HPDE6-E6E7 (cell line): ENCODE data around the gene RALBP1.

Source experiments
- DNase-seq: peaks from one replicate; pipeline ENCODE4 v3.0.0; 2011; ENCODE audit warnings: missing footprints; ENCODE audit errors: extremely low spot score

The RALBP1 gene

DNA sequence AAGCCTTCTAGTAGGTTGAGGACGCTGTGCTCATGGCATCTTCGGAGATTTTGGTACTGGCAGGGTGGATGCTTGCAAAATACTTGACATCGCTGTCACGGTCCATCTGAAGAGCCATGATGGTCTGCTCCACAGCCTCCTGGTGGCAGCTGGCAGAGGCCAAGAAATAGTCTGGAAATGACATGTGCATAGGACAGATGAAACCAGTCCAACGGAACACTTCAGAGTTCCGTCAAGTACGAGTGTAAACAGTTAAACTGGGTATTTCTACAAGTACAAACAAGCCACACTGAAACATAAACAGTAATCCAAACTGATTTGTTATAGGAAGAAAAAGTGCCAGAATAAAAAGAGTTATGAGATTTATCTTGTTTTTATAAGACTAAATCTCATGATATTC, 72.5 kb downstream of the RALBP1 start:
- no peak for DNase-seq

DNA sequence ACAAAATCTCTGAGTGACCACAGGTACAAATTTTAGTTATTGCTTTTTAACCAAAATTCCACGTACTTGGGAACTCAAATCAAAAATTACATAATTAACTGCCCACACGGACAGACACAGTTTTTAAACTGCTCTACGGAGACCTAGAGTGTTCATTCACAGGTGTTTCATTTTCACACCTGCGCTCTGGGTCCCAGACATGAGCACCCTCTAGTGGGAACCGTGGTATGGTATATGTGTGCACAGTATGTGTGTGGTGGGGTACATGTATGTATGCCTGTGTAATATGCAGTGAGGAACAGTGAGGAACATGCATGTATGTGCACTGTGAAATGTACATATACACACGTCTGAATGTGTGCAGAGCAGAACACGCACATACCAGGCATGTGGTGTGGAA, 74.1 kb downstream of the RALBP1 start:
- no peak for DNase-seq

DNA sequence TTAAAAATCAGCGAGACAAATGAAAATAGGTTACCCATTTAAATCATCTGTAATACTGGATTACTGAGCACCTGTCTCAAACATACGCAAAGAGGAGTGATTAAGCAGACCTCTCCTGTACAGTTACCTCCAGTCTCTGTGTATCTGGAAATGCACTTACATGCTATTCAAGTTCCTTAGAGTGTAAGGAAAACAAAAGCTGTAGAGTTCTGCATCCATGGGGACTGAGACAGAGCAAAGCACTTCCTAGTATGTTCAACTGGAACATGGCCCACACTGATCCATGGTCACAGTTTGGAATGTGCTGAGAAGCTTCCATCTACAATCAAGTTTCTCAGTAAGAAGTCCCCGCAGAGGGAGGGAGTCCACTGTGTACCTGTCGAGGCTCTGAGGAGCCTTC, 75.1 kb downstream of the RALBP1 start:
- no peak for DNase-seq

DNA sequence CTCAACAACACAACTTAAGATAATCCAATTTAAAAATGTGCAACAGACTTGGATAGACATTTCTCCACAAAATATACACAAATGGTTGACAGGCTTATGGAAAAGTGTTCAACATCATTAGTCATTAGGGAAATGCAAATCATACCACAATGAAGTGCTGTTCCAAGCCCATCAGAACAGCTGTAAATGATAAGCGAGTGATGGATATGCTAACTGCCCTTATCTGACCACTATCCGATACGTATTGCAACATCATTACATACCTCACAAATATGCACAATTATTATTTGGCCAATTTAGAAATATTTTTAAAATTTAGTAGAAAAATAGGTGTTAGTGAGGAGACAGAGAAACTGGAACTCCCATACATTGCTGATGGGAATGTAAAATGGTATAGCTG, 76.9 kb downstream of the RALBP1 start:
- DNase-seq = no peak

DNA sequence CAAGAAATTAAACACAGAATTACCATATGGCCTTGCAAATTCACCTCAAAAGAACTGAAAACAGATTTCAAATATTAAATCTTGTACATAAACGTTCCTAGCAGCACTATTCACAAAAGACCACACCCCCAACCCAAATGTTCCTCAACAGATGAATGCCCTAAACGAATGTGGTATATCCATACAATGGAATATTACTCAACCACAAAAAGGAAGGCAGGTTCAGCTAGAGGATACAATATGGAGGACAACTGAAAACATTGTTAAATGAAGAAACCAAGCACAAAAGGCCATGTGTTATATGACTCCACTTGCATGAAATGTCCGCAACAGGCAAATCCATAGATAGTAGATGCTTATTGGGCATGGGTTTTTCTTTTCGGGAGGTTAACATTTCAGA, 77.3 kb downstream of the RALBP1 start:
- DNase-seq = no peak

DNA sequence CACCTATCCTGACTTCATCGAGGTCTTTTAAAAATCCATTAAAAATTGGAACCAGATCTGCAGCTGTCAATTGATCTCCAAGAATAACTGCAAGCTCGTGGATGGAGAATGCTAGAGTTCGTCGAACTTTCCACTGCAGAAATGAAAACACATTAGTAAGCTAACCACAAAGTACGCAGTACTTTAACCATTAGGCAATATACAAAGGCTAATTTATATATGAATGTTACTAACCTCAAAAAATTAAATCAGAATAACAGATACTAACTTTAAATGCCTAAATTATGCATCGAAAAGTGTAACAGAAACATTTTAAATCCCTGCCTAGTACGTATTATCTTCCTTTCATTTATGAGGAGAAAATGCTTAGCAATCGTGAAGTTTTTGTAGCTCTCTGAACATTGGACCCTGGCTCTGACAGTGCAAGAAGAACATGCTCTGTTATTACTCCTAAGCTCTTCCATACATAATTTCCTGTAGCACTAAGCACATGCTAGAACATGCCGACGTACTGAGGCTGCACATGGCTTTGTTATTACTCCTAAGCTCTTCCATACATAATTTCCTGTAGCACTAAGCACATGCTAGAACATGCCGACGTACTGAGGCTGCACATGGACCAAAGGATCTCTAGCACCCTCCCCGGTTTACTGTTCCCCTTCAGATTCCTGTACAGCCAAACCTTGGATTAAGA, 82.1 kb downstream of the RALBP1 start:
- DNase-seq = no peak

DNA sequence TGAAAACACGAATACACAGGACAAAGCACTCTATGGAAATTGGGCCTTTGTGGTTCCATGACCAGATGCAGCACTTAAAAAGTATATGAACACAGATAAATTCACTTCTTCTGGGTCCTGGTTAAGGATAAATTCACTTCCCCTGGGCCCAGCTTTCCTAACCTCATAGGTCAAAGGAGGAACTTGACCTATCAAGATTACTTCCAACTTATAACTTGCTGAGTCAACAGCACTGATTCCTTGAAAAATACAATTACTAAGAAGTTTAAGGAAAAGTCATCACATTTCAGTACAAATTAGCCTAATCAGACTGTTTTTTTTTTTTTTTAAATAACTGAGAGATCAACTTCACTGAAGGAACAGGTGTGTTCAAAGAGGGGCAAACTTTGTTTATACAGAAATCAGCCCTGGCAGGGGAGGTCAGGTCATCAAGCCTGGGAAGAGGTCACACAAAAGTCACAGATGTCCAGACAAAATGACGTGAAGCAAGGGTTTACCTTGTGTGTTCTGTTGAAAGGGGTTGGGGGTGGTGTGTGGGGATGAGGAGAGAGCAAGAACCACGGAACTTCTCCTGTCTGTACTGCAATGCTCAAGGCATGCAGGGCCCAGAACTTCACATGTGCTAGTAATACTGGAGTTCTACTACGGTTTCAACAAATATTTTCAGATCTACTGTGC, 83.2 kb downstream of the RALBP1 start:
- DNase-seq = no peak

DNA sequence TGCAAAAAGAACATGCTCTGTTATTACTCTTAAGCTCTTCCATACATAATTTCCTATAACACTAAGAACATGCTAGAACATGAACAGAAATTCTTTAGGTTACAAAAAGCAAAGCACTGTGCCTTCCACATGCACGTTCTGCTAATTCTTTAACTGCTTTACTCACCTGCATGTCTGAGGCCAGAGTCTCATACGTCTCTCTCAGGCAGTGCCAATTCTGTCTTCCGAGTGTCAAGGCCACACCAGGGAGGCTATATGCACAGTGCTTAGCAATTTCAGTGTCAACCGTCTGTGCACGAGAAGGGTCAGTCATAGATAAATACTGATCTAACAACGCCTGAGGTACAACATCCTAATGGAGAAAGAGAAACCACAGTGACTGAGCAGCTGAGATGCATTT, 83.9 kb downstream of the RALBP1 start:
- DNase-seq = no peak

DNA sequence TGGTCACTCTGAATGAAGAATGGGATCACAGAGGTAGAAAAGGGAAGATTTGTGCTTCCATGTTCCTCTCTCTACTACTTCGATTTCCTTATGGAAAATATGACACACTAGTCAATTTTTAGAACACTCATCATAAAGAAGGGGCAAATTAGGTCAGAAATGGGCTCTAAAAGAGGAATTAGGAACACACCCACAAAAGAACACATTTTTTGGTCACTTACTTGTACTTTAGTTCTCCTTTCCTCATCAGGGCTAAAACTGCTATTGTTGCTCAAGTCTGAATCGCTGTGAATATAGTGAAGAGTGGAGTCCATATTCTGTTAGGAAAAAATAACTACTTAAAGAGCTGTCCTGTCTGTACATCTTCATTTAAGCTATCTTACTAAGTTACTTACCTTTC, 86.4 kb downstream of the RALBP1 start:
- no peak for DNase-seq

DNA sequence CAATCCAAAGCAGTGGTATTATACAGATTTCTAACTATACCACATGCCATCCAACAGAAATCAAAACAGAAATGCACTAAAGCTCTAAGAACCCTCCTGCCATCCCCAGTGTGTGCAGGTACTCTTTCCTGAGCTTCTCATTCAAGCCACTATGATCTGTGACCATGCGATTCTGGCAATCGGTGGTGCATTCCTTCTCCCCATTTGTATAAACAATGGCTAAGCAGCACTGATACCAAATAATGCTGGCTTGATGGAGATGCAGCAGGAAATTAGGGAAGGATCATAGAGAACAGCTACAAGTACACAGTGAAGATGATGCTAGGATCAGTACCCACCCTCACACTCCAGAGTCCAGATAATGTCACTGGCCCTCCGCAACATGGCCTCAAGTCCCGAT, 87.3 kb downstream of the RALBP1 start:
- DNase-seq = no peak

DNA sequence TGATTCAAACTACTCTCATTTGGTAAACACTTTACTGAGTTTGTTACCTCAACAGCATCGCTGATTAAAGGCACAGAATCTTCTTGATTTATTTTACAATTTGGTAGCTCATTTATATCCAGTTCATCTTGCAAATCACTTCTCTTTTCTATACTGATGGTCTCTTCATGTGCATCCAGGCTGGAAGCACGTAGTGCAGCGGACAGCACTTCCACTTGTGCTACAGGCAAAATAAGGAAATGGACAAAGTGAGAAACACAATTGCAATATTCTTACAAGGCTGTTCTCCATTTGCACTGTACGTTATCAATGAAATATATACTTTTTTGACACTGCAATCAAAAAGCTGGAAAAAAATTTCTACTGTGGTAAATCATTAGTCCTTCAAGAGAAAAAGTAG, 88.0 kb downstream of the RALBP1 start:
- DNase-seq = no peak

DNA sequence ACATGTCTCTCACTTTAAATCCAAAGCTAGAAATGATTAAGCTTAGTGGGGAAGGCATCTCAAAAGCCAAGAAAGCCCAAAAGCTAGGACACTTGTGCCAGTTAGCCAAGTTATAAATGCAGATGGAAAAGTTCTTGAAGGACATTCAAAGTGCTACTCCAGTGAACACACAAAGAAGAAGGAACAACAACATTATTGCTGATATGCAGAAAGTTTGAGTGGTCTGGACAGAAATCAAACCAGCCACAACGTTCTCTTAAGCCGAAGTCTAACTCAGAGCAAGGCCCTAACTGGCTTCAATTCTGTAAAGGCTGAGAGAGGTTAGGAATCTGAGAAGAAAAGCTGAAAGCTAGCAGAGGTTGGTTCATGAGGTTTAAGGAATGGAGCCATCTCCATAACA, 90.1 kb downstream of the RALBP1 start:
- no peak for DNase-seq

DNA sequence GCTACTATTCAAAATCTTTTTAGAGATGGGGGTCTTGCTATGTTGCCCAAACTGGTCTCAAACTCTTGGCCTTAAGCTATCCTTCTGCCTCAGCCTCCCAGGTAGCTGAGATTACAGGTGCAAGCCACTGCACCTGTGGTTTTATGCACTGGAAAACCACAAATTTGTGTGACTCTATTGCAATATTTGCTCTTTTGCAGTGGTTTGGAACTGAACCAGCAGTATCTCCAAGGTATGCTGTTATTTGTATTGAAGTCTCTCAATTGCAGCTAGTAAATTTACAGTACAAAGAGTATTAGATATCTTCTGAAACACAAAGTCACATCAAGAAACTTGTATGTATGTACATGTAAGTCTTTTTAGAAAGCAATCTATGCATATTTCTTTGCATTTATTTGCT, 92.9 kb downstream of the RALBP1 start:
- DNase-seq = no peak

DNA sequence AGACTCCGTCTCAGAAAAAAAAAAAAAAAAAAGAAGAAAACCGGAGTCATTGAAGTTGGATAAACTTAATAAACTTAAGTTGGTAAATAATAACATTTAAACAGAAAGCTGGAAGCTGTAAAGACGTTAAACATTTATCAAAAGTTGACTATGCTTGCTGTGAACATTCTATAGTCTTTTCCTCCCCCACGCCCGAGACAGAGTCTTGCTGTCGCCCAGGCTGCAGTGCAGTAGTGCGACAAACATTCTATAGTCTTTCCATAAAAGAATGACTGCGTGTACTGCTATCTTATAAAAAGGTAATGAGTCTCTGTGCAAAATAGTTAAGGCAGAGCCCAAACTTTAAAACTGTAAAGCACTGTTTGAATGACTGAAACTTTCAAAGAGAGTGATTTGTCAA, 93.9 kb downstream of the RALBP1 start:
- DNase-seq = no peak

DNA sequence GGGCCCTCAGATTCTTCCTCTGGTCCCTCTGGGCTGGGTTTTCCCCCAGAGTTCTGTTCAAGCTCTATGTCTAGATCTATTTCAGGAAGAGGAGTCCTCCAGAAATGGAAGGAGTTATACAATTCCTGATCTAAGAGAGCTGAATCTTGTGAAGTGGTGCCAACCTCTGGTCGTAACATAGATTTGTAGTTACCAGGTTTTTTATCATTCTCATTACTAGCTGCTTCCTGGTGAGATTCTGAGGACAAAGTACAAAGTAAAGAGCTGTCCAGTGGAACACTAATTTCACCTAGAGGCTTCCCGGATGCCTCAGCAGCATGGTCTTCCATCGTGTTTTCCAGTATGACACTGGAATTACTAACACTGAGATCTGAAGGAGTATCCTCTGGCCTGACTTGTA, 94.9 kb downstream of the RALBP1 start:
- no peak for DNase-seq

DNA sequence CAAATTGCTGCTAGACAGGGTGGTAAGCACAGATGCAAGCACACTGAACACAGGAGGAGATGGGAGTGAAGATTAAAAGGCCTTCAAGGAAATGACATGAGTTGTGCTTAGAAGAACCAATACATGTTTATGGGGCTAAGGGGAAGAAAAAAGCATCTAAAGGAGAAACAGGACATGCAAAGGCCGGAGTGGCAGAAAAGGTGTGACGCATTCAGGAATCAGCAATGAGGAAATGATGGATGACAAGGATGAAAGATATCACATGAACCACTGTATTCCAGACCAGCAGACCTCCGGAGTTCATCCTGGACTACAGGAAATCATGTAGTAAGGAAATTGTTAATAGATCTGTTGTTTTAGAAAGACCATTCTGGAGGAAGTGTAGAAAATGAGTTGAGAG, 96.2 kb downstream of the RALBP1 start:
- DNase-seq = no peak

DNA sequence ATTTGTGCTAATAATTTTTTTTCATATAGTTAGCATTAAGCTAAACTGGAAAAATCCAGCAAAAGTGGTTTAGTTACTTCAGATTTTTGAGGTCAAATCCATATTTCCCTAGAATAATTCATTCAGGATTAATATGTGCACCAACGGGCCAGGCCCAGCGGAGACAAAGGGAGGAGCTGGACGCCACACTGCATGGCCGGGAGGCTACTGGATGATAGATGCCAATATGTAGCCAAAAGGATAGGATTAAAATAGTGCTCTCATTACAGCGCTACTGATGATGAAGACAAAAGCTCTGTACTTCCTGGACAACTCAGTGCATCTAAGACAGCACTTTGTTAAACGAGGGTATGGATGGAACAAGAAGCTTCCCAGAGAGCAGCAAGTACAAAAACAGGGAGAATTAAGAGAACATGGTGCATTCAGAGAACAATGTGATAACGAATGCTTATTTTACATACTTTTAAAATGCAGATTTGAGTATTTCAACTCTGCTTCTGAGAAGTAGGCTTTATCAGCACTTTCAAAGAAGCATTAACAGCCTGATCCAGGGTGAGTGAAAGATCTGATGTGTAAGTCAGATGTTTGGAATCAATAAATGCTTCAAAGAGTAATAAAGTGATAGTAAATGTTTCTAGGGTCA, 99.3 kb downstream of the RALBP1 start:
- DNase-seq = no peak

DNA sequence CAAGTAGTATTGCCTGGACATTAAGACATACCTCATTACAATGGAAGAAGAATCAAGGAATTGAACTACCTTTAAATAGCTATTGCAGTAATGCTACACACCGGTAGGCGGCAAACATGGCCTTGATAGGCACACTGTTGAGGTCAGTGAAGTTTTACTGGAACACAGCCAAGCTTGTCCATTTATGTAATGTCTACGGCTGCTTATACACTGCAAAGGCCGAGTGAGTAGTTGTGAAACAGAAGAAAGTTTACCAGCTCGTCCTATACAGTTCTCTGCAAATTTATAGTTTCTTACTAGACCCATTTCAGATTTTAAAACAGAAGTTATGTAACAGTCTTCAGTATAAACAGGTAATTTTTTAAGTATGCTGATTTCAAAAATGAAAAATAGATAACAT, 100.2 kb downstream of the RALBP1 start:
- peak; percentile 58 for DNase-seq

DNA sequence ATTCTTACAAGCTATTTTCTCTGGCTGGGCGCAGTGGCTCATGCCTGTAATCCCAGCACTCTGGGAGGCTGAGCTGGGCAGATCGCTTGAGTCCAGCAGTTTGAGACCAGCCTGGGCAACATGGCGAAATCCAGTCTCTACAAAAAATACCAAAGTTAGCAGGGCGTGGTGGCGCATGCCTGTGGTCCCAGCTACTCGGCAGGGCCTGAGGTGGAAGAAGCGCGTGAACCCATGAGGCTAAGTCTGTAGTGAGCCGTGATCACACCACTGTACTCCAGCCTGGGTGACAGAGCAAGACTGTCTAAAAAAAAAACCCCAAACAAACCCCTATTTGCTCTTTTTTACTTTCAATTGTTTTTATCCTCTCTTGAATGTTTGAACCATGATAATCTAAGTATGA, 102.0 kb downstream of the RALBP1 start:
- no peak for DNase-seq

DNA sequence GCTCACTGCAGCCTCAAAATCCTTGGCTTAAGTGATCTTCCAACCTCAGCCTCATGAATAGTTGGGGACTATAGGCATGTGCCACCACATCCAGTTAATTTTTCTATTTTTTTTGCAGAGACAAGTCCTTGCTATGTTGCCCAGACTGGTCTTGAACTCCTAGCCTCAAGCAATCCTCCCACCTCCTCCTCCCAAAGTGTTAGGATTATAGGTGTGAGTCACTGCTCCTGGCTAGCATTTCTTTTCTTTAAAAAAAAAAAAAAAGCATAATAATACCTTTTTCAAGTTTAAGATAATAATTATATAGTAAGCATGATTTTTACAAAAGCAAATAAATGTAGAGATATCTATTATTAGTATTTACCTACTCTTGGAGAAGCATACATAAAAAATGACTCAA, 103.0 kb downstream of the RALBP1 start:
- no peak for DNase-seq

DNA sequence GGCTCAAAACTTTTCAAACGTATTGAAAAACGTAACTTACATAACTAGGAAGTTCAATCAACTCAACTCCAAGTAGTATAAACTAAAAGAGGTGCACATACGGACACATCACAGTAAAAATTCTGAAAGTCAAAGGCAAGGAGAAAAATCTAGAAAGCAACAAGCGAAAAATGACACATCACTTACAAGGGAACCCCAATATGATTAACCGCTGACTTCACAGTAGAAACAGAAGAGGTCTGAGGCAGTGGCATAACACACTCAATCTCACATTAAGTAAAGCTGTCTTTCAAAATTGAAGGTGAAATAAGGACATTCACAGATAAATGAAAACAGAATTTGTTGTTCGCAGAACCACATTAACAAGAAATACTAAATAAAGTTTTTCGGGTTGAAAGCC, 106.4 kb downstream of the RALBP1 start:
- DNase-seq = no peak

DNA sequence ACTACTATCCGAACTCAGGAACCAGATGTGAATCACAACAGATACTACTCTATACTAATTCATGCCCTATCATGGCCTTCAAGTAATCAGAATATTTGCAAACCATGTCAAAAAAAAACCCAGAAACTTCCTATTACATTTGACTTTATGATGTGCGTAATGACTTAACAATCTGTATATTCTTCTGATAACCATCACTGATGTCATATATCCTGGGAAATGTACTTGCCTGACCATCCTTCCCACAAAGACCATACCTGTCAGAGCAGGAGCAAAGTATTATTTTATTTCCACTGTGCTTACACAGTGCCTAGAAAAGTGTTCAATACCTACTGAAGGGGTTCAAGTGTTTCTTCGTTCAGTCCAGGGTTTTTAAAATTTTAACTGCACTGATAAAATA, 111.5 kb downstream of the RALBP1 start:
- DNase-seq = no peak
